ENCODE measurements around the gene SGSH. TPM values are rescaled to one million over a fixed set of nuclear protein-coding genes. Genes with fewer than 3 reads are reported as not detected.

The SGSH gene
- total RNA-seq, 1 experiment from 2014 or later: 42.8 TPM

DNA sequence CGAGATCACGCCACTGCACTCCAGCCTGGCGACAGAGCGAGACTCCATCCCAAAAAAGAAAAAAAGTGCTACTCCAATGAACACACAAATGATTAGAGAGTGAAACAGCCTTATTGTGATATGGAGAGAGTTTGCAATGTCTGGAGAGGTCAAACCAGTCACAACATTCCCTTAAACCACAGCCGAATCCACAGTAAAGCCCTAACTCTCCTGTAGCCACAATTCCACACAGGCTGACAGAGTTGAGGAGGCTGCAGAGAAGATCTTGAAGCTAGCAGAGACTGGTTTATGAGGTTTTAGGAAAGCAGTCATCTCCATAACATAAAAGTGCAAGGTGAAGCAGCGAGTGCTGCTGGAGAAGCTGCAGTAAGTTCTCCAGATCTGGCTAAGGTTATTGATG lies 47.3 kb upstream of the SGSH start:
- H3K4me3 ChIP-seq (ENCODE audit: low read depth, low read length): no peak overlapping the region
- DNase-seq: no peak
- H3K4me1 Mint-ChIP-seq (ENCODE audit: low read depth, unreplicated experiment): no peaks in the 10 kb centered on the region
- no peaks in the 10 kb centered on the region for H3K9me3 ChIP-seq
- TF ChIP-seq, protein P1, sequence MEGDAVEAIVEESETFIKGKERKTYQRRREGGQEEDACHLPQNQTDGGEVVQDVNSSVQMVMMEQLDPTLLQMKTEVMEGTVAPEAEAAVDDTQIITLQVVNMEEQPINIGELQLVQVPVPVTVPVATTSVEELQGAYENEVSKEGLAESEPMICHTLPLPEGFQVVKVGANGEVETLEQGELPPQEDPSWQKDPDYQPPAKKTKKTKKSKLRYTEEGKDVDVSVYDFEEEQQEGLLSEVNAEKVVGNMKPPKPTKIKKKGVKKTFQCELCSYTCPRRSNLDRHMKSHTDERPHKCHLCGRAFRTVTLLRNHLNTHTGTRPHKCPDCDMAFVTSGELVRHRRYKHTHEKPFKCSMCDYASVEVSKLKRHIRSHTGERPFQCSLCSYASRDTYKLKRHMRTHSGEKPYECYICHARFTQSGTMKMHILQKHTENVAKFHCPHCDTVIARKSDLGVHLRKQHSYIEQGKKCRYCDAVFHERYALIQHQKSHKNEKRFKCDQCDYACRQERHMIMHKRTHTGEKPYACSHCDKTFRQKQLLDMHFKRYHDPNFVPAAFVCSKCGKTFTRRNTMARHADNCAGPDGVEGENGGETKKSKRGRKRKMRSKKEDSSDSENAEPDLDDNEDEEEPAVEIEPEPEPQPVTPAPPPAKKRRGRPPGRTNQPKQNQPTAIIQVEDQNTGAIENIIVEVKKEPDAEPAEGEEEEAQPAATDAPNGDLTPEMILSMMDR (IDR thresholded peaks at IDR 0.05; ENCODE audit: insufficient read depth in 1 of 2, low read depth in 1 of 2, low read length in 1 of 2, severe bottlenecking in 1 of 2, unreplicated experiment in 1 of 2): no peak
- H3K27me3 Mint-ChIP-seq (ENCODE audit: insufficient read depth, unreplicated experiment): no peaks in the 10 kb centered on the region
- intact Hi-C loops (cut with micrococcal nuclease; ENCODE audit: unreplicated experiment): no loop called here
- BruUV-seq (replicated peaks): no TSS peak
- 0 out of 2 replicates have a peak, but pooled peaks cover 1% of the 10 kb centered on the region for H3K36me3 ChIP-seq (ENCODE audit: control insufficient read depth, insufficient read depth, low read length)
- H3K4me1 ChIP-seq: peaks cover 10% of the 10 kb centered on the region
- peaks cover 15% of the 10 kb centered on the region for H3K36me3 Mint-ChIP-seq (ENCODE audit: insufficient read depth, unreplicated experiment)
- ChIA-PET POLR2A (no interaction called here), CTCF (no interaction called here)
- H3K27me3 ChIP-seq (replicated peaks; ENCODE audit: control insufficient read depth, insufficient read depth, low read length): no peaks in the 10 kb centered on the region
- H3K9me3 Mint-ChIP-seq (ENCODE audit: unreplicated experiment): no peaks in the 10 kb centered on the region
- H3K27ac Mint-ChIP-seq (ENCODE audit: unreplicated experiment): no peak overlapping the region
- no peak overlapping the region for H3K4me3 Mint-ChIP-seq (ENCODE audit: unreplicated experiment)

DNA sequence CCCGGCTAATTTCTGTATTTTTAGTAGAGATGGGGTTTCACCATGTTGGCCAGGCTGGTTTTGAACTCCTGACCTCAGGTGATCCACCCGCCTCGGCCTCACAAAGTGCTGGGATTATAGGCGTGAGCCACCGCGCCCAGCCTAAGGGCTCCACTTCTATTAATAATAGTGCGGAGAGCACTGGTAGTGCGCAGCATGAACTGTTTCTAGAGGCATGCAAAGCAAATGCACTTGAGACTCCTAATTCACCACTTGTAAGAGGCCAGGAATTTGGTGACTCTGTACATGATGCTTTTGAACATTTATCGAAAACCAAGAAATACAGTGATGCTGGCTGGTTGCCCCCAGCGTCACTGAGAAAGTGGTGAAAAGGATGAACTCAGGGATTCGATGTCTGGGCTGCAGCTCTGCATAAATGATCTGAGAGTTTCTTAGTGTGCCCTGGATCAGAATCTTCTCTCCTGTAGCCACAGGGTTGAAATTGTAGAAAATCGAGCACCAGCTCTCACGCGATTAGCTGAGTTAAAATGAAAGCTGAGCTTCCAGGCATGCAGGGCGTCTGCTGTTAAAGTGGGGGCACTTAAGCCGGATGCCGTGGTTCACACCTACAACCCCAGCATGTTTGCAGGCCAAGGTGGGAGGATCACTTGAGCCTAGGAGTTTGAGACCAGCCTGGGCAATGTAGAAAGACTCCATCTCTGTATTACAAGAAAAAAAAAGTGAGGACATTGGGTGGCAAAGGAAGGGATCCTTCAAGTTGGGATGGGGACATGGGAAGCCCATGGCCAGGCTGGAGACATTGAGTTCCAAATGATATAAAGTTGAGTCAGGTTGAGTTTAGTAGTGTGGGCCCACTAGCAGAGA lies 45.3 kb upstream of the SGSH start:
- no TSS peak for BruUV-seq (replicated peaks)
- H3K4me3 Mint-ChIP-seq (ENCODE audit: unreplicated experiment): no peak overlapping the region
- CTCF ChIA-PET: interaction anchor here (1.1 kb wide), 1 partner anchor 178 kb away, joined by 3 read pairs; no protein-coding TSS in a partner anchor

More for the DNA sequence above, 45.3 kb upstream of the SGSH start:
- H3K27me3 Mint-ChIP-seq (ENCODE audit: insufficient read depth, unreplicated experiment): no peaks in the 10 kb centered on the region
- H3K36me3 ChIP-seq (ENCODE audit: control insufficient read depth, insufficient read depth, low read length): 0 out of 2 replicates have a peak, but pooled peaks cover 1% of the 10 kb centered on the region
- H3K36me3 Mint-ChIP-seq (ENCODE audit: insufficient read depth, unreplicated experiment): peaks cover 8% of the 10 kb centered on the region
- no peak for DNase-seq
- intact Hi-C loops (cut with micrococcal nuclease; ENCODE audit: unreplicated experiment): no loop called here
- H3K9me3 ChIP-seq: no peaks in the 10 kb centered on the region
- POLR2A ChIA-PET: no interaction called here
- no peak overlapping the region for H3K27ac Mint-ChIP-seq (ENCODE audit: unreplicated experiment)
- no peak overlapping the region for H3K4me3 ChIP-seq (ENCODE audit: low read depth, low read length)
- TF ChIP-seq, protein P1 (IDR thresholded peaks at IDR 0.05; ENCODE audit: insufficient read depth in 1 of 2, low read depth in 1 of 2, low read length in 1 of 2, severe bottlenecking in 1 of 2, unreplicated experiment in 1 of 2): no peak
- H3K27me3 ChIP-seq (replicated peaks; ENCODE audit: control insufficient read depth, insufficient read depth, low read length): no peaks in the 10 kb centered on the region
- H3K4me1 ChIP-seq: peaks cover 20% of the 10 kb centered on the region
- no peaks in the 10 kb centered on the region for H3K9me3 Mint-ChIP-seq (ENCODE audit: unreplicated experiment)
- peaks cover 10% of the 10 kb centered on the region for H3K4me1 Mint-ChIP-seq (ENCODE audit: low read depth, unreplicated experiment)

All from Caco-2 (cell line).